Measurements from ENCODE around the gene STX16. TPM values are rescaled to one million over a fixed set of nuclear protein-coding genes. Genes with fewer than 3 reads are reported as not detected.

The STX16 gene
- total and polyA plus RNA-seq, 2 of the 13 experiments (the other 11 are each of a cell fraction or from before 2014, with no cell fraction given) = 28.0 to 72.7 TPM

GRCh38 chr20:58721951-58722778, 71.1 kb downstream of the STX16 start:
- peaks cover 16 to 52% of the 10 kb centered on the region in 2 experiments for H3K27me3 ChIP-seq (ENCODE audit: control insufficient read depth in 1 of 2, insufficient read depth in 2 of 2, low read length in 2 of 2)
- intact Hi-C loops (cut with micrococcal nuclease; ENCODE audit: unreplicated experiment) = no loop called here
- no peaks in the 10 kb centered on the region for H3K9me3 ChIP-seq (ENCODE audit: low read length)
- no peak overlapping the region for H3K4me2 ChIP-seq (ENCODE audit: low read depth, low read length)
- H2AFZ ChIP-seq (ENCODE audit: low read length) = no peak overlapping the region
- DNase-seq (ENCODE audit: low spot score) (no peak), ATAC-seq (no peak), FAIRE-seq (no peak)
- H4K20me1 ChIP-seq (ENCODE audit: insufficient read depth, low read length) = no peaks in the 10 kb centered on the region; the same call in 1 of the 2 replicates
- H3K4me1 ChIP-seq (ENCODE audit: insufficient read depth, low read length) = peaks cover 12% of the 10 kb centered on the region
- no peaks in the 10 kb centered on the region for H3K36me3 ChIP-seq (replicated peaks in 1 of 2; ENCODE audit: control insufficient read depth in 1 of 2, insufficient read depth in 2 of 2, low read length in 2 of 2)
- no peak overlapping the region for H3K27ac ChIP-seq (ENCODE audit: extremely low read length, insufficient read depth, low read length)
- POLR2A ChIA-PET = no interaction called here
- CTCF ChIA-PET (ENCODE audit: low intra/inter-chr PET ratio, low total read pairs) = no interaction called here
- TF ChIP-seq SIN3B (IDR thresholded peaks at IDR 0.05; ENCODE audit: low read length) = no peak
- TF ChIP-seq ZNF296 (CRISPR knock-in tag; conservative IDR thresholded peaks at IDR 0.05) = no peak
- no peak for TF ChIP-seq NR3C1 (CRISPR knock-in tag; IDR thresholded peaks at IDR 0.05)
- no peak for TF ChIP-seq ZNF24 (IDR thresholded peaks at IDR 0.05)
- no peak for TF ChIP-seq HDAC2 (CRISPR knock-in tag; IDR thresholded peaks at IDR 0.05)
- TF ChIP-seq, protein P1, sequence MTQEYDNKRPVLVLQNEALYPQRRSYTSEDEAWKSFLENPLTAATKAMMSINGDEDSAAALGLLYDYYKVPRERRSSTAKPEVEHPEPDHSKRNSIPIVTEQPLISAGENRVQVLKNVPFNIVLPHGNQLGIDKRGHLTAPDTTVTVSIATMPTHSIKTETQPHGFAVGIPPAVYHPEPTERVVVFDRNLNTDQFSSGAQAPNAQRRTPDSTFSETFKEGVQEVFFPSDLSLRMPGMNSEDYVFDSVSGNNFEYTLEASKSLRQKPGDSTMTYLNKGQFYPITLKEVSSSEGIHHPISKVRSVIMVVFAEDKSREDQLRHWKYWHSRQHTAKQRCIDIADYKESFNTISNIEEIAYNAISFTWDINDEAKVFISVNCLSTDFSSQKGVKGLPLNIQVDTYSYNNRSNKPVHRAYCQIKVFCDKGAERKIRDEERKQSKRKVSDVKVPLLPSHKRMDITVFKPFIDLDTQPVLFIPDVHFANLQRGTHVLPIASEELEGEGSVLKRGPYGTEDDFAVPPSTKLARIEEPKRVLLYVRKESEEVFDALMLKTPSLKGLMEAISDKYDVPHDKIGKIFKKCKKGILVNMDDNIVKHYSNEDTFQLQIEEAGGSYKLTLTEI (CRISPR knock-in tag; conservative IDR thresholded peaks at IDR 0.05) = no peak
- no peak for TF ChIP-seq KMT2B (CRISPR knock-in tag; IDR thresholded peaks at IDR 0.05)
- TF ChIP-seq EZH2 (conservative IDR thresholded peaks at IDR 0.05; ENCODE audit: low read depth, low read length) = peak; percentile 50; the same call in 1 of the 2 replicates
- TF ChIP-seq, protein P2, sequence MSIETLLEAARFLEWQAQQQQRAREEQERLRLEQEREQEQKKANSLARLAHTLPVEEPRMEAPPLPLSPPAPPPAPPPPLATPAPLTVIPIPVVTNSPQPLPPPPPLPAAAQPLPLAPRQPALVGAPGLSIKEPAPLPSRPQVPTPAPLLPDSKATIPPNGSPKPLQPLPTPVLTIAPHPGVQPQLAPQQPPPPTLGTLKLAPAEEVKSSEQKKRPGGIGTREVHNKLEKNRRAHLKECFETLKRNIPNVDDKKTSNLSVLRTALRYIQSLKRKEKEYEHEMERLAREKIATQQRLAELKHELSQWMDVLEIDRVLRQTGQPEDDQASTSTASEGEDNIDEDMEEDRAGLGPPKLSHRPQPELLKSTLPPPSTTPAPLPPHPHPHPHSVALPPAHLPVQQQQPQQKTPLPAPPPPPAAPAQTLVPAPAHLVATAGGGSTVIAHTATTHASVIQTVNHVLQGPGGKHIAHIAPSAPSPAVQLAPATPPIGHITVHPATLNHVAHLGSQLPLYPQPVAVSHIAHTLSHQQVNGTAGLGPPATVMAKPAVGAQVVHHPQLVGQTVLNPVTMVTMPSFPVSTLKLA (IDR thresholded peaks at IDR 0.05) = peak; percentile 73
- TF ChIP-seq KDM1A (CRISPR knock-in tag; IDR thresholded peaks at IDR 0.05) = no peak
- TF ChIP-seq NFKBIZ (CRISPR knock-in tag; IDR thresholded peaks at IDR 0.05) = no peak
- no peak for TF ChIP-seq TEAD3 (CRISPR knock-in tag; optimal IDR thresholded peaks at IDR 0.05; ENCODE audit: borderline replicate concordance)
- TF ChIP-seq, protein P3, sequence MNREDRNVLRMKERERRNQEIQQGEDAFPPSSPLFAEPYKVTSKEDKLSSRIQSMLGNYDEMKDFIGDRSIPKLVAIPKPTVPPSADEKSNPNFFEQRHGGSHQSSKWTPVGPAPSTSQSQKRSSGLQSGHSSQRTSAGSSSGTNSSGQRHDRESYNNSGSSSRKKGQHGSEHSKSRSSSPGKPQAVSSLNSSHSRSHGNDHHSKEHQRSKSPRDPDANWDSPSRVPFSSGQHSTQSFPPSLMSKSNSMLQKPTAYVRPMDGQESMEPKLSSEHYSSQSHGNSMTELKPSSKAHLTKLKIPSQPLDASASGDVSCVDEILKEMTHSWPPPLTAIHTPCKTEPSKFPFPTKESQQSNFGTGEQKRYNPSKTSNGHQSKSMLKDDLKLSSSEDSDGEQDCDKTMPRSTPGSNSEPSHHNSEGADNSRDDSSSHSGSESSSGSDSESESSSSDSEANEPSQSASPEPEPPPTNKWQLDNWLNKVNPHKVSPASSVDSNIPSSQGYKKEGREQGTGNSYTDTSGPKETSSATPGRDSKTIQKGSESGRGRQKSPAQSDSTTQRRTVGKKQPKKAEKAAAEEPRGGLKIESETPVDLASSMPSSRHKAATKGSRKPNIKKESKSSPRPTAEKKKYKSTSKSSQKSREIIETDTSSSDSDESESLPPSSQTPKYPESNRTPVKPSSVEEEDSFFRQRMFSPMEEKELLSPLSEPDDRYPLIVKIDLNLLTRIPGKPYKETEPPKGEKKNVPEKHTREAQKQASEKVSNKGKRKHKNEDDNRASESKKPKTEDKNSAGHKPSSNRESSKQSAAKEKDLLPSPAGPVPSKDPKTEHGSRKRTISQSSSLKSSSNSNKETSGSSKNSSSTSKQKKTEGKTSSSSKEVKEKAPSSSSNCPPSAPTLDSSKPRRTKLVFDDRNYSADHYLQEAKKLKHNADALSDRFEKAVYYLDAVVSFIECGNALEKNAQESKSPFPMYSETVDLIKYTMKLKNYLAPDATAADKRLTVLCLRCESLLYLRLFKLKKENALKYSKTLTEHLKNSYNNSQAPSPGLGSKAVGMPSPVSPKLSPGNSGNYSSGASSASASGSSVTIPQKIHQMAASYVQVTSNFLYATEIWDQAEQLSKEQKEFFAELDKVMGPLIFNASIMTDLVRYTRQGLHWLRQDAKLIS (CRISPR knock-in tag; IDR thresholded peaks at IDR 0.05) = no peak
- WGBS (ENCODE audit: low lambda C conversion rate) = 4% methylated on average over 20 of the region's 22 CpGs
- in situ Hi-C loops (cut with HindIII; ENCODE audit: extremely low pct_ligation_motif_present, low pct_unique_long_range_greater_than_20kb) = no loop called here
- no TSS peak for BruUV-seq (replicated peaks)
- no peaks in the 10 kb centered on the region for H3K79me2 ChIP-seq (ENCODE audit: insufficient read depth, low read length)
- no peak overlapping the region for H3K9ac ChIP-seq (ENCODE audit: insufficient read depth, low read depth, low read length)
- no peak overlapping the region for H3K4me3 ChIP-seq (replicated peaks in 1 of 3; ENCODE audit: insufficient read depth in 1 of 3, low read depth in 2 of 3, low read length in 3 of 3)
